ENCODE measurements around the gene DCAF16. TPM values are rescaled to one million over a fixed set of nuclear protein-coding genes. Genes with fewer than 3 reads are reported as not detected.
A peak's percentile ranks its signal among the peaks of the same experiment; 100 is the strongest.

Gene DCAF16
- total and polyA plus RNA-seq, 9 donors, result 18.1 to 41.0 (median 26.8) TPM

GRCh38 chr4:17816142-17816541 lies 5.6 kb upstream of the DCAF16 start:
- peaks cover 4% of the 10 kb centered on the region for H3K36me3 ChIP-seq (ENCODE audit: control insufficient read depth, insufficient read depth, low read length)
- H3K9me3 ChIP-seq (replicated peaks; ENCODE audit: control insufficient read depth, low read depth, low read length), result no peaks in the 10 kb centered on the region
- H3K4me3 ChIP-seq (ENCODE audit: low read length), result no peak overlapping the region
- 95% methylated on average over 12 of the region's 12 CpGs for WGBS (ENCODE audit: insufficient coverage)
- peaks cover 3% of the 10 kb centered on the region for H3K4me1 ChIP-seq (ENCODE audit: control insufficient read depth, insufficient read depth, low read length)
- H3K27me3 ChIP-seq (ENCODE audit: control insufficient read depth, insufficient read depth, low read length), result no peaks in the 10 kb centered on the region
- H3K27ac ChIP-seq (ENCODE audit: low read length), result no peak overlapping the region
- DNase-seq, result no peak

GRCh38 chr4:17814140-17814539 lies 3.6 kb upstream of the DCAF16 start:
- DNase-seq, result no peak
- Histone ChIP-seq H3K27ac (ENCODE audit: low read length) (no peak overlapping the region), H3K4me1 (ENCODE audit: control insufficient read depth, insufficient read depth, low read length) (peaks cover 6% of the 10 kb centered on the region), H3K27me3 (ENCODE audit: control insufficient read depth, insufficient read depth, low read length) (no peaks in the 10 kb centered on the region), H3K9me3 (replicated peaks; ENCODE audit: control insufficient read depth, low read depth, low read length) (no peaks in the 10 kb centered on the region), H3K4me3 (ENCODE audit: low read length) (no peak overlapping the region), H3K36me3 (ENCODE audit: control insufficient read depth, insufficient read depth, low read length) (peaks cover 4% of the 10 kb centered on the region)
- 29% methylated on average over 1 of the region's 3 CpGs for WGBS (ENCODE audit: insufficient coverage)

GRCh38 chr4:17812801-17813200 lies 2.2 kb upstream of the DCAF16 start:
- WGBS (ENCODE audit: insufficient coverage), result 90% methylated on average over 2 of the region's 3 CpGs
- H3K36me3 ChIP-seq (ENCODE audit: control insufficient read depth, insufficient read depth, low read length), result peaks cover 7% of the 10 kb centered on the region

GRCh38 chr4:17812125-17812524 lies 1.6 kb upstream of the DCAF16 start:
- H3K36me3 ChIP-seq (ENCODE audit: control insufficient read depth, insufficient read depth, low read length), result peaks cover 10% of the 10 kb centered on the region
- peak overlapping the region; percentile 81 for H3K4me3 ChIP-seq (ENCODE audit: low read length)
- H3K27me3 ChIP-seq (ENCODE audit: control insufficient read depth, insufficient read depth, low read length), result no peaks in the 10 kb centered on the region
- H3K27ac ChIP-seq (ENCODE audit: low read length), result no peak overlapping the region
- no CpG with 5 or more reads among the region's 3 CpGs for WGBS (ENCODE audit: insufficient coverage)
- no peaks in the 10 kb centered on the region for H3K9me3 ChIP-seq (replicated peaks; ENCODE audit: control insufficient read depth, low read depth, low read length)
- DNase-seq, result no peak
- peaks cover 10% of the 10 kb centered on the region for H3K4me1 ChIP-seq (ENCODE audit: control insufficient read depth, insufficient read depth, low read length)

More at GRCh38 chr4:17812801-17813200, 2.2 kb upstream of the DCAF16 start:
- Histone ChIP-seq H3K4me3 (ENCODE audit: low read length) (no peak overlapping the region), H3K27me3 (ENCODE audit: control insufficient read depth, insufficient read depth, low read length) (no peaks in the 10 kb centered on the region), H3K27ac (ENCODE audit: low read length) (no peak overlapping the region), H3K4me1 (ENCODE audit: control insufficient read depth, insufficient read depth, low read length) (peaks cover 10% of the 10 kb centered on the region), H3K9me3 (replicated peaks; ENCODE audit: control insufficient read depth, low read depth, low read length) (no peaks in the 10 kb centered on the region)
- DNase-seq, result no peak

GRCh38 chr4:17811078-17811603 lies 584 bp upstream of the DCAF16 start:
- Histone ChIP-seq H3K9me3 (replicated peaks; ENCODE audit: control insufficient read depth, low read depth, low read length) (no peaks in the 10 kb centered on the region), H3K4me3 (ENCODE audit: low read length) (peak overlapping the region; percentile 81), H3K27me3 (ENCODE audit: control insufficient read depth, insufficient read depth, low read length) (no peaks in the 10 kb centered on the region), H3K36me3 (ENCODE audit: control insufficient read depth, insufficient read depth, low read length) (peaks cover 8% of the 10 kb centered on the region), H3K4me1 (ENCODE audit: control insufficient read depth, insufficient read depth, low read length) (peaks cover 10% of the 10 kb centered on the region), H3K27ac (ENCODE audit: low read length) (peak overlapping the region; percentile 68)
- peak; percentile 53 for DNase-seq
- 0% methylated on average over 43 of the region's 48 CpGs for WGBS (ENCODE audit: insufficient coverage)

- peak overlapping the region; percentile 81 for H3K4me3 ChIP-seq (ENCODE audit: low read length)
- H3K27ac ChIP-seq (ENCODE audit: low read length), result peak overlapping the region; percentile 98
- DNase-seq, result no peak
- H3K4me1 ChIP-seq (ENCODE audit: control insufficient read depth, insufficient read depth, low read length), result peaks cover 10% of the 10 kb centered on the region
- peaks cover 6% of the 10 kb centered on the region for H3K36me3 ChIP-seq (ENCODE audit: control insufficient read depth, insufficient read depth, low read length)
- no peaks in the 10 kb centered on the region for H3K27me3 ChIP-seq (ENCODE audit: control insufficient read depth, insufficient read depth, low read length)
- WGBS (ENCODE audit: insufficient coverage), result no CpG with 5 or more reads among the region's 7 CpGs
- H3K9me3 ChIP-seq (replicated peaks; ENCODE audit: control insufficient read depth, low read depth, low read length), result no peaks in the 10 kb centered on the region
Measured at GRCh38 chr4:17809667-17810066, 890 bp downstream of the DCAF16 start.

GRCh38 chr4:17807446-17807845 lies 3.1 kb downstream of the DCAF16 start:
- H3K4me1 ChIP-seq (ENCODE audit: control insufficient read depth, insufficient read depth, low read length), result peaks cover 10% of the 10 kb centered on the region
- H3K36me3 ChIP-seq (ENCODE audit: control insufficient read depth, insufficient read depth, low read length), result peaks cover 25% of the 10 kb centered on the region
- no peak overlapping the region for H3K27ac ChIP-seq (ENCODE audit: low read length)
- no CpG with 5 or more reads among the region's 6 CpGs for WGBS (ENCODE audit: insufficient coverage)
- no peaks in the 10 kb centered on the region for H3K9me3 ChIP-seq (replicated peaks; ENCODE audit: control insufficient read depth, low read depth, low read length)
- H3K27me3 ChIP-seq (ENCODE audit: control insufficient read depth, insufficient read depth, low read length), result no peaks in the 10 kb centered on the region
- H3K4me3 ChIP-seq (ENCODE audit: low read length), result no peak overlapping the region
- DNase-seq, result no peak

GRCh38 chr4:17805580-17806155 lies 4.9 kb downstream of the DCAF16 start:
- DNase-seq, result no peak
- Histone ChIP-seq H3K4me1 (ENCODE audit: control insufficient read depth, insufficient read depth, low read length) (peaks cover 7% of the 10 kb centered on the region), H3K27me3 (ENCODE audit: control insufficient read depth, insufficient read depth, low read length) (no peaks in the 10 kb centered on the region), H3K9me3 (replicated peaks; ENCODE audit: control insufficient read depth, low read depth, low read length) (no peaks in the 10 kb centered on the region), H3K27ac (ENCODE audit: low read length) (no peak overlapping the region), H3K4me3 (ENCODE audit: low read length) (no peak overlapping the region), H3K36me3 (ENCODE audit: control insufficient read depth, insufficient read depth, low read length) (peaks cover 28% of the 10 kb centered on the region)
- no CpG with 5 or more reads among the region's 3 CpGs for WGBS (ENCODE audit: insufficient coverage)

GRCh38 chr4:17797808-17798207 lies 12.7 kb downstream of the DCAF16 start:
- Histone ChIP-seq H3K9me3 (replicated peaks; ENCODE audit: control insufficient read depth, low read depth, low read length) (no peaks in the 10 kb centered on the region), H3K4me3 (ENCODE audit: low read length) (no peak overlapping the region), H3K27me3 (ENCODE audit: control insufficient read depth, insufficient read depth, low read length) (no peaks in the 10 kb centered on the region), H3K27ac (ENCODE audit: low read length) (no peak overlapping the region), H3K36me3 (ENCODE audit: control insufficient read depth, insufficient read depth, low read length) (peaks cover 12% of the 10 kb centered on the region), H3K4me1 (ENCODE audit: control insufficient read depth, insufficient read depth, low read length) (no peaks in the 10 kb centered on the region)
- WGBS (ENCODE audit: insufficient coverage), result no CpG with 5 or more reads among the region's 1 CpG
- no peak for DNase-seq

- Histone ChIP-seq H3K4me3 (ENCODE audit: low read length) (no peak overlapping the region), H3K27ac (ENCODE audit: low read length) (no peak overlapping the region), H3K36me3 (ENCODE audit: control insufficient read depth, insufficient read depth, low read length) (peaks cover 13% of the 10 kb centered on the region), H3K4me1 (ENCODE audit: control insufficient read depth, insufficient read depth, low read length) (no peaks in the 10 kb centered on the region), H3K9me3 (replicated peaks; ENCODE audit: control insufficient read depth, low read depth, low read length) (no peaks in the 10 kb centered on the region), H3K27me3 (ENCODE audit: control insufficient read depth, insufficient read depth, low read length) (no peaks in the 10 kb centered on the region)
- 80% methylated on average over 1 of the region's 1 CpG for WGBS (ENCODE audit: insufficient coverage)
- DNase-seq, result no peak
Measured at GRCh38 chr4:17794730-17795129, 15.8 kb downstream of the DCAF16 start.

GRCh38 chr4:17788956-17789355 lies 21.6 kb downstream of the DCAF16 start:
- H3K27ac ChIP-seq (ENCODE audit: low read length), result no peak overlapping the region
- H3K9me3 ChIP-seq (replicated peaks; ENCODE audit: control insufficient read depth, low read depth, low read length), result no peaks in the 10 kb centered on the region
- no peak for DNase-seq
- H3K36me3 ChIP-seq (ENCODE audit: control insufficient read depth, insufficient read depth, low read length), result peaks cover 6% of the 10 kb centered on the region
- no peaks in the 10 kb centered on the region for H3K27me3 ChIP-seq (ENCODE audit: control insufficient read depth, insufficient read depth, low read length)
- no peaks in the 10 kb centered on the region for H3K4me1 ChIP-seq (ENCODE audit: control insufficient read depth, insufficient read depth, low read length)
- H3K4me3 ChIP-seq (ENCODE audit: low read length), result no peak overlapping the region

Data from muscle of leg (tissue), 11 donors.